GM20000 (cell line): ENCODE measurements around the gene RMRP.

Experiments
- DNase-seq: peaks from one replicate; pipeline ENCODE4 v3.0.0; 2012; ENCODE audit warnings: low spot score
- CTCF ChIP-seq: IDR thresholded peaks from 2 replicates; pipeline ENCODE4 v1.5.1; 2012; ENCODE audit warnings: mild to moderate bottlenecking, control low read depth; ENCODE audit errors: extremely low read depth, missing control alignments

Gene RMRP

GRCh38 chr9:35700031-35700430 is 42.2 kb upstream of the RMRP start:
- no peak for TF ChIP-seq CTCF
- DNase-seq: no peak

GRCh38 chr9:35698231-35698630 is 40.4 kb upstream of the RMRP start:
- DNase-seq: no peak
- TF ChIP-seq CTCF: no peak

GRCh38 chr9:35697486-35697885 is 39.7 kb upstream of the RMRP start:
- no peak for DNase-seq
- no peak for TF ChIP-seq CTCF

GRCh38 chr9:35696520-35697215 is 38.8 kb upstream of the RMRP start:
- peak; percentile 93 for TF ChIP-seq CTCF
- DNase-seq: peak; percentile 85

GRCh38 chr9:35695943-35696401 is 38.2 kb upstream of the RMRP start:
- DNase-seq: no peak
- no peak for TF ChIP-seq CTCF

GRCh38 chr9:35691757-35692301 is 34.0 kb upstream of the RMRP start:
- no peak for TF ChIP-seq CTCF
- no peak for DNase-seq

GRCh38 chr9:35691334-35691650 is 33.5 kb upstream of the RMRP start:
- no peak for DNase-seq
- TF ChIP-seq CTCF: no peak
